ENCODE data around the gene PFKL. TPM values are rescaled to one million over a fixed set of nuclear protein-coding genes. Genes with fewer than 3 reads are reported as not detected.

The PFKL gene
- total and polyA plus RNA-seq, 8 donors, result 40.0 to 120 (median 55.2) TPM

- ATAC-seq (no peak), FAIRE-seq (no peak), DNase-seq (peak in 1 of 6 donors; percentile 78)
- Histone ChIP-seq H3K27ac (no peak overlapping the region), H3K9me3 (no peaks in the 10 kb centered on the region), H3K27me3 (no peaks in the 10 kb centered on the region), H3K4me3 (no peak overlapping the region), H3K36me3 (peaks cover 0 to 22% (median 14%) of the 10 kb centered on the region in 3 donors), H3K4me1 (no peaks in the 10 kb centered on the region)
- intact Hi-C loops (cut with DNase I), result no loop called here
- WGBS, 2 donors, result 88 to 96% methylated on average over 25 to 26 of the region's 26 CpGs
- no peak for TF ChIP-seq CTCF (IDR thresholded peaks at IDR 0.05)
Measured at GRCh38 chr21:44326716-44327602, 27.1 kb downstream of the PFKL start.

GRCh38 chr21:44327603-44327974, 27.7 kb downstream of the PFKL start:
- H3K27me3 ChIP-seq, result no peaks in the 10 kb centered on the region
- H3K4me3 ChIP-seq, result no peak overlapping the region
- WGBS, 2 donors, result 90 to 92% methylated on average over 11 of the region's 11 CpGs
- peaks cover 0 to 17% (median 9%) of the 10 kb centered on the region in 3 donors for H3K36me3 ChIP-seq
- no peak for TF ChIP-seq CTCF (IDR thresholded peaks at IDR 0.05)
- FAIRE-seq (no peak), ATAC-seq (no peak), DNase-seq (peak in 1 of 6 donors; percentile 74)
- H3K4me1 ChIP-seq, result no peaks in the 10 kb centered on the region
- H3K9me3 ChIP-seq, result no peaks in the 10 kb centered on the region
- no peak overlapping the region for H3K27ac ChIP-seq
- intact Hi-C loops (cut with DNase I), result no loop called here

- peaks cover 0 to 17% (median 7%) of the 10 kb centered on the region in 3 donors for H3K36me3 ChIP-seq
- ATAC-seq, result no peak
Measured at GRCh38 chr21:44328242-44328895, 28.5 kb downstream of the PFKL start.

DNA sequence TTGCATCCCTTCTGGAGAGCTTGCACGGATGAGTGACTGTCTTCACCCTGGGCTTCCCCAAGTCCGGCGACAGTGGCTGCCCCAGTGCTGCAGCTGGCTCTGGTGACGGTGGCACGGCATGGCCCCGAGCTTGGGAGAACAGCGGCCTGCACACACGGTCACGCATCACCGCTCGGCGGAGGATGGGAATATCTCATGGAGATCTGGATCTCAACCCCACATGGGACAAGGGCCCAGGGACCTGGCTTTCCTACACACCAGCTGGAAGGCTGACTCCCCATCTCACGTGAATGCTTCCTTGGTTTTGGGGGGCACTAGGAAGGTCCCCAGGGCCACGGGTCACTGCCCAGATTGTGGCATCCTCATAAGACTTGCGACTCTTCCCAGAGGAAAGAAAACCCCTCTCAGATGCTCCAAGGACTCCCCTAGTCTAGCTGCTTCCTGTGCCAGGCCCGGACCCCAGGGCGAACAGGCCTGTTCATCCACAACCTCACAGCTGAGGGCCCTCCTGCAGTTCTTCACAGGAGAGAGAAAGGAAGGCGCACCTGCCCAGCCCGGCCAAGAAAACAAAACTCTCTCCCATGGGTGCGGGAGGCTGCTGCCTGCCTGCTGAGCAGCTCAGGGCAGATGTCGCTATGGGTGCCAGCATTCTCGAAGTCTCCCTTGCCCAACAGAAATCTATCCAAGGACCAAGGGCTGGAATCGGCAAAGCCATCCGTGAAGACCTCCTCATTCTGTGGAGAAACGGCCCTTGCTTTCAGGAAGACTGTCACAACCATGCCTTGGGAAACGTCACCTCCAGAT, 29.4 kb downstream of the PFKL start:
- 76 to 82% methylated on average over 26 of the region's 26 CpGs for WGBS, 2 donors
- peak in 1 of 6 donors; percentile 70 for DNase-seq
- intact Hi-C loops (cut with DNase I), result no loop called here
- FAIRE-seq, result no peak
- no peaks in the 10 kb centered on the region for H3K4me1 ChIP-seq
- peaks cover 0 to 14% (median 7%) of the 10 kb centered on the region in 3 donors for H3K36me3 ChIP-seq
- H3K4me3 ChIP-seq, result no peak overlapping the region
- H3K9me3 ChIP-seq, result no peaks in the 10 kb centered on the region
- no peaks in the 10 kb centered on the region for H3K27me3 ChIP-seq
- no peak for TF ChIP-seq CTCF (IDR thresholded peaks at IDR 0.05)
- peak in 3 of 4 donors; percentile 1 to 4 (median 1) for ATAC-seq
- H3K27ac ChIP-seq, result no peak overlapping the region

More at GRCh38 chr21:44328242-44328895, 28.5 kb downstream of the PFKL start:
- intact Hi-C loops (cut with DNase I), result no loop called here
- Histone ChIP-seq H3K9me3 (no peaks in the 10 kb centered on the region), H3K27me3 (no peaks in the 10 kb centered on the region), H3K27ac (no peak overlapping the region), H3K4me1 (no peaks in the 10 kb centered on the region), H3K4me3 (no peak overlapping the region)
- 84 to 85% methylated on average over 25 of the region's 25 CpGs for WGBS, 2 donors
- FAIRE-seq (no peak), DNase-seq (peak in 1 of 6 donors; percentile 70)
- no peak for TF ChIP-seq CTCF (IDR thresholded peaks at IDR 0.05)
